ENCODE results near the gene DUSP22. TPM values are rescaled to one million over a fixed set of nuclear protein-coding genes. Genes with fewer than 3 reads are reported as not detected.

The DUSP22 gene
- total and polyA plus RNA-seq, 8 donors = 15.6 to 338 (median 34.8) TPM

- peak in 1 of 2 donors; percentile 63 for DNase-seq
- H3K27me3 ChIP-seq = no peaks in the 10 kb centered on the region
- H3K27ac ChIP-seq = peak overlapping the region; percentile 95 to 99 (median 96)
- 37 to 44% (median 39%) methylated on average over 24 of the region's 24 CpGs for WGBS, 5 donors
- H3K9me3 ChIP-seq = peaks cover 0 to 4% (median 0%) of the 10 kb centered on the region in 4 donors
- no peaks in the 10 kb centered on the region for H3K36me3 ChIP-seq
- H3K4me3 ChIP-seq = peak overlapping the region; percentile 52 to 67 (median 66)
- H3K4me1 ChIP-seq = peaks cover 34 to 61% (median 53%) of the 10 kb centered on the region in 4 donors
- TF ChIP-seq, protein P1, sequence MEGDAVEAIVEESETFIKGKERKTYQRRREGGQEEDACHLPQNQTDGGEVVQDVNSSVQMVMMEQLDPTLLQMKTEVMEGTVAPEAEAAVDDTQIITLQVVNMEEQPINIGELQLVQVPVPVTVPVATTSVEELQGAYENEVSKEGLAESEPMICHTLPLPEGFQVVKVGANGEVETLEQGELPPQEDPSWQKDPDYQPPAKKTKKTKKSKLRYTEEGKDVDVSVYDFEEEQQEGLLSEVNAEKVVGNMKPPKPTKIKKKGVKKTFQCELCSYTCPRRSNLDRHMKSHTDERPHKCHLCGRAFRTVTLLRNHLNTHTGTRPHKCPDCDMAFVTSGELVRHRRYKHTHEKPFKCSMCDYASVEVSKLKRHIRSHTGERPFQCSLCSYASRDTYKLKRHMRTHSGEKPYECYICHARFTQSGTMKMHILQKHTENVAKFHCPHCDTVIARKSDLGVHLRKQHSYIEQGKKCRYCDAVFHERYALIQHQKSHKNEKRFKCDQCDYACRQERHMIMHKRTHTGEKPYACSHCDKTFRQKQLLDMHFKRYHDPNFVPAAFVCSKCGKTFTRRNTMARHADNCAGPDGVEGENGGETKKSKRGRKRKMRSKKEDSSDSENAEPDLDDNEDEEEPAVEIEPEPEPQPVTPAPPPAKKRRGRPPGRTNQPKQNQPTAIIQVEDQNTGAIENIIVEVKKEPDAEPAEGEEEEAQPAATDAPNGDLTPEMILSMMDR (IDR thresholded peaks at IDR 0.05) = no peak
- no peak for TF ChIP-seq EP300 (IDR thresholded peaks at IDR 0.05)
- no peak for TF ChIP-seq POLR2AphosphoS5 (IDR thresholded peaks at IDR 0.05)
- TF ChIP-seq POLR2A (IDR thresholded peaks at IDR 0.05) = no peak
- intact Hi-C loops (cut with DNase I; ENCODE audit: low total_unique reads) = no loop called here
Measured at GRCh38 chr6:293193-294174, 1.2 kb downstream of the DUSP22 start.

GRCh38 chr6:294656-295565, 2.6 kb downstream of the DUSP22 start:
- no peak overlapping the region for H3K4me3 ChIP-seq
- intact Hi-C loops (cut with DNase I; ENCODE audit: low total_unique reads) = no loop called here
- TF ChIP-seq, protein P1 (IDR thresholded peaks at IDR 0.05) = no peak
- TF ChIP-seq EP300 (IDR thresholded peaks at IDR 0.05) (no peak), POLR2AphosphoS5 (IDR thresholded peaks at IDR 0.05) (no peak), POLR2A (IDR thresholded peaks at IDR 0.05) (no peak)
- H3K27ac ChIP-seq = peak overlapping the region in 1 of 5 donors; percentile 99
- 81 to 83% (median 81%) methylated on average over 17 of the region's 17 CpGs for WGBS, 5 donors
- H3K36me3 ChIP-seq = no peaks in the 10 kb centered on the region
- peaks cover 34 to 72% (median 65%) of the 10 kb centered on the region in 4 donors for H3K4me1 ChIP-seq
- DNase-seq = no peak
- peaks cover 0 to 4% (median 0%) of the 10 kb centered on the region in 4 donors for H3K9me3 ChIP-seq
- no peaks in the 10 kb centered on the region for H3K27me3 ChIP-seq

GRCh38 chr6:296151-297122, 4.2 kb downstream of the DUSP22 start:
- peak in 1 of 2 donors; percentile 68 for DNase-seq

More at GRCh38 chr6:296151-297122, 4.2 kb downstream of the DUSP22 start:
- intact Hi-C loops (cut with DNase I; ENCODE audit: low total_unique reads) = no loop called here
- no peak overlapping the region for H3K4me3 ChIP-seq
- no peaks in the 10 kb centered on the region for H3K27me3 ChIP-seq
- TF ChIP-seq, protein P1 (IDR thresholded peaks at IDR 0.05) = no peak
- TF ChIP-seq POLR2A (IDR thresholded peaks at IDR 0.05) (no peak), POLR2AphosphoS5 (IDR thresholded peaks at IDR 0.05) (no peak), EP300 (IDR thresholded peaks at IDR 0.05) (no peak)
- H3K4me1 ChIP-seq = peaks cover 31 to 64% (median 60%) of the 10 kb centered on the region in 4 donors
- 38 to 44% (median 41%) methylated on average over 9 of the region's 9 CpGs for WGBS, 5 donors
- H3K27ac ChIP-seq = peak overlapping the region in 2 of 5 donors; percentile 27 to 41
- no peaks in the 10 kb centered on the region for H3K36me3 ChIP-seq
- peaks cover 0 to 4% (median 0%) of the 10 kb centered on the region in 4 donors for H3K9me3 ChIP-seq

Measured in stomach (tissue), 9 donors.